NCI-H1694 (cell line): Measurements from ENCODE around the gene MBD5.
"Not testable (repeated sequence)": the region's sequence is repeated elsewhere in the genome, so short reads cannot be mapped to it uniquely, and the experiment has no call there.

Experiments used
- DNase-seq: peaks from one replicate; lab custom pipeline; 2025; lab: John Stamatoyannopoulos, UW

The MBD5 gene

DNA sequence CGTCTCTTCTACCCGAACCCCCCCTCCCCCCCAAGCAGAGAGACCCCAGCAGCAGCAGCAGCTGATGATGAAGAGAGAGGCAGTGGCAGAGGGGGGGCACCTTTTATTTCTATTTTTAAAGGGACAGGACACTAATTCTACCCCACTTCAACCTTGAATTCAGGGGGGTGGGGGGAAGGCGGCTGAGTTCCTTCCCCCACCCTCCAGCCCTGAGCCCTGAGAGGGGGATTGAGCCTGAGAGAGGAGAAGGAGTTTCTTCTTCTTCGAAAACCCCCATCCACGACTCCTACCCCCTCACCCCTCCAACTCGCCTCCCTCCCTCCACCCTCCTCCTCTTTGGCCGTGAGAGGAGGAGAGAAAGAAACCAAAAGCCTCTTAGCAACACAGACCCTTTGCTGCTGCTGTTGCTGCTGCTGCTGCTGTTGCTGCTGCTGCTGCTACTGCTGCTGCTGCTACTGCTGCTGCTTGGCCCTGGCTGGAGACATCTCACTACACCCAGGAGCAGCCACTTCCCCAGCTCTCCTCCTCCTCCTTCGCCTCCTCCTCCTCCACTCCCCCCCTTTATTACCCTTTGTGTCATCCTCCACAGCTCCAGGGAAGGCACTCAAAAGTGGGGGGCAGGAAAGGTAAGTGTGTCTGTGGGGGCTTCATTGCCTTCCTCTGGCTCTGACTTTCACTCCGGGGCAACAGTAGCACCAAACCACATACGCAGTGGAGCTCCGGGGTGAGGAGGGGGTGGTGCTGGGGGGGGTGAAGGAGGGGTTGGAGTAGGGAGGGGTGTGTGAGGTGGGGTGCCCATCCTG is at the start of gene MBD5:
TSS of gene MBD5 (plus strand) at position 33 of the 803 bp plus-strand sequence.
- no peak for DNase-seq

DNA sequence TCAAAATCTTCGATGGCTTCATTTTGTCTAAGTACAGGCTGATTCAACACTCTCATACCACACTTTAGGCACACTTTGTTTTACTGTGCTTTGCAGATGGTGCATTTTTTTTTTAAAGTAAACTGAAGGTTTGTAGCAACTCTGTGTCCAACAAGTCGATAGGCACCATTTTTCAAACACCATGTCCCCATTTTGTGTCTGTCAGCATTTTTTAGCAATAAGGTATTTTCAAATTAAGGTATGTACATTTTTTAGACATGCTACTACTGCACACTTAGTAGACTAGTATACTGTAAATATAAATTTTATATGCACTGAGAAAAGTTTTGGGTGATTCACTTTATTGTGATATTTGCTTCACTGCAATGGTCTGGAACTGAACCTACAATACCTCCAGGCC is 44.8 kb upstream of the MBD5 start:
- DNase-seq: no peak

DNA sequence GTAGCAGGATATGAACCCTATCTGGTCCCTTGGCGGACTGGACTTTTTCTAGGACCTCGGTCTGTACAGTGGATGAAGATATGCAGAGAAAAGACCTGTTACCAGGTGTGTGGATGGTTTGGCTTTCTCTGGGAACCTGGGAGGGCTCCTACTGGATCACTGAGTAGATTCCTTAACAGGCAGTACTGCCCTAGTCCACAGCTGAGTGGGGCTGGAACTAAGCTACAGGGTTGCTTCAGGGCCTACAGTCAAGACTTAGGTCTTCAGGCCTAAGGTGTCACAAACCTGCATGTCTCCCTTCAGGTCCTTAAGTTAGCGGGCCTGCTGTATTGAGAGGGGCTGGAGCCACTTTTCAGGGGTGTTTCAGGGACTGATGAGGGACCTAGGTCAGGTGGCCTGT is 43.2 kb upstream of the MBD5 start:
- DNase-seq: no peak

DNA sequence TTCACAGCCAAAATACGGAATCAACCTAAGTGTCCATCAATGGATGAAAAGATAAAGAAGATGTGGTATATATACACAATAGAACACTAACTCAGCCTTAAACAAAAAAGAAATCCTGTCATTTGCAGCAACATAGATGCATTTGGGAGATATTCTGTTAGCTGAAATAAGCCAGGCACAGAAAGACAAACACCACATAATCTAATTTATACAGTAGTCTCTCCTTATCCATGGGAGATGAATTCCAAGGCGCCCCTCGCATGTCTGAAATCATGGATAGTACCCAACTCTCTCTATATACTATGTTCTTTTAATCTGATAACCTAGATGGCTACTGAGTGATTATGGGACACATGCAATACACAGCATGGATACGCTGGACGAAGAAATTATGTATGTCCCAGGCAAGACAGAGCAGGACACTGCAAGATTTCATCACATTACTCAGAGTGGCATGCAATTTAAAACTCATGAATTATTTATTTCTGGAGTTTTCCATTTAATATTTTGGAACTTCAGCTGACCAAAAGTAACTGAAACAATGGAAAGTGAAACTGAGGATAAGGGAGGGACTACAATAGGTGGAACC is 39.9 kb upstream of the MBD5 start:
- no peak for DNase-seq

DNA sequence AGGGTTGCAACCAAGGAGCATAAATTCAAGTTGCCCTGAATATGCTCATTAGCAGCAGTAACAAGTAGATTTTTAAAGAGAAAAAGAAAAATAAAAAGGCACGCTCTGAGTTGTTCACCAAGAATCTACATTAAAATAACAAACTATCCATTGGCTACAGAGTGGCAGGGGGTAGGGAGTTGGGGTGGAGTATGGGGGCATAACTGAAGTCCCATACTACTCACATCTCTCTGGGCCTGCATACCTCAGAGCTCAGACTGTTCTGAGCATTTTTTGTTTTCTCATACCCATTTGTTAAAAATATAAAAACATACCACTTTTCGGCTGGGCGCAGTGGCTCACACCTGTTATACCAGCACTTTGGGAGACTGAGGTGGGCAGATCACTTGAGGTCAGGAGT is 31.8 kb upstream of the MBD5 start:
- no peak for DNase-seq

DNA sequence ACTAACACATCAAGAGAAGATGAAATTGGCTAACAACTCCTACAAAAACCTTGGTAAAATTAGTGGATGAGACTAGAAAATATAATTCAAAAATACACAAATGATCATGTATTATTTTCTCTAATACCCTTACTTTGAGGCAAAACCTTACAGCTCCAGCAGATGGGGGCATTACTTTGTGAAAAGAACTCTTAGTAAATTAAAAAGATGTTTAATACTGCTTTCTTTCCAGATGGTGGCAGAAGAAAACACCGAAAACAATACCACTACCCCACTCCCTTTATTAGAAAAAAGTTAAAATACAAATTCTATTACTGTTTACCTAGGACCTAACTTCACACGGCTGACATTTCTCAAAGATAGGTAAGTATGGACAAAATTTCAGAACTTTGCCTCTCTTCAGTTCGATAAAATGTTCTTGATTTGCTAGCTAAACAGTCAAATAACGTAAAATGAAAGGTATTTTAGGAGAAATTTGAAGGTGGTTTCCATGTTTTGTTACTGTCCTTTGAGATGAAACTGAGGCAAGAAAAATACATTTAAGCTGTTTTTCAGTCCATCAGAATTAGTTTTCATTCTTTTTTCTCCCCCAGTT is 31.0 kb upstream of the MBD5 start:
- DNase-seq: peak; percentile 32

DNA sequence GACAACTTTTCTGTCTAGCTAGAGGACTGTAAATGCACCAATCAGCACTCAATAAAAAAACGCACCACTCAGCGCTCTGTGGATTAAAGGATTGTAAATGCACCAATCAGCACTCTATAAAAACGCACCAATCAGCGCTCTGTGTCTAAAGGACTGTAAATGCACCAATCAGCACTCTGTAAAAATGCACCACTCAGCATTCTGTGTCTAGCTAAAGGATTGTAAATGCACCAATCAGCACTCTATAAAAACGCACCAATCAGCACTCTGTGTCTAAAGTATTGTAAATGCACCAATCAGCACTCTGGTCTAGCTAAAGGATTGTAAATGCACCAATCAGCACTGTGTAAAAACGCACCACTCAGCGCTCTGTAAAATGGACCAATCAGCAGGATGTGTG is 25.9 kb upstream of the MBD5 start:
- DNase-seq: not testable (repeated sequence)

DNA sequence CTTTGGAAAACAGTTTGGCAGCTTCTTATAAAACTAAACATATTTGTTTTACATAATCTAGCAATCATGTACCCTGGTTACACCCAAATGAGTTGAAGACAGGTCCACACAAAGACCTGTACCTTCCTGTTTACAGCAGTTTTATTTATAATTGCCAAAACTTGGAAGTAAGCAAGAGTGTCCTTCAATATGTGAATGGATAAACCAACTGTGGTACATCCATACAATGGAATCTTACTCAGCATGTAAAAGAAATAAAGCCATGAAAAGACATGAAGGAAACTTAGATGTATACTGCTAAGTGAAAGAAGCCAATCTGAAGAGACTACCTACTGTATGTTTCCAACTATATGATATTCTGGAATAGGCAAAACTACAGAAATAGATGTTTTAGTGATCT is 24.1 kb upstream of the MBD5 start:
- no peak for DNase-seq

DNA sequence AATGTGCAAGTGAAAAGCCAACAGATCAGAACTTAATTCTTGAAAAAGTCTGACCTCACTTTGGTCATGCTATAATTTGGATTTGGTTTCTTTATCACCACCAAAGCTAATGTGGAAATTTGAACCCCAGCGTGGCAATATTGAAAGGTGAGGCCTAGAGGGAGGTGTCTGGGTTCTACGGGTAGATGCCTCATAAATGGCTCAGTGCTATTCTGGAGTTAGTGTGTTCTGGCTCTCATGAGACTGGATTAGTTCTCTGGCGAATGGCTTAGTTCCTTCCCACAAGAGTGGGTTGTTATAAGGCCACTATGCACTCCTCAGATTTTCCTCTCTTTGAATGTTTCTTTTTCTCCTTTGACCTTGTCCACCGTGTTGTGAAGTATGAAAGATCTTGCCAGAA is 22.7 kb upstream of the MBD5 start:
- no peak for DNase-seq

DNA sequence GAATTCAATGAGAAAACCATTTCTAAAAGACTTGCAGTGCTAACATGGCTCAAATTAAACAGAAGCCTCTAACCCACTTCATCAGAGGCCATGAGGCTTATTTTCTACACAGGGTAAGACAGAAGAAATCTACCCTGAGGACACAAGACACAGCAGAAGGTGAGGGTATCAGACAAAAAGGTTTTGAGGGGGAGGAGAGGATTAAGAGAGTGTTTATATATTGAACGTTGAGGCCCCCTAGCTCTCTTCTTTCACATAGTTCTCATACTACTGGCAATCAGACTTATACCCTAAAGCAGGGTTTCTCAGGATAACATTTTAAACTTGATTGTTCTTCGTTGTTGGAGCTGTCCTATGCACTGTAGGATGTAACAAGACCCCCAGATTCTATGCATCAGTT is 21.8 kb upstream of the MBD5 start:
- no peak for DNase-seq

DNA sequence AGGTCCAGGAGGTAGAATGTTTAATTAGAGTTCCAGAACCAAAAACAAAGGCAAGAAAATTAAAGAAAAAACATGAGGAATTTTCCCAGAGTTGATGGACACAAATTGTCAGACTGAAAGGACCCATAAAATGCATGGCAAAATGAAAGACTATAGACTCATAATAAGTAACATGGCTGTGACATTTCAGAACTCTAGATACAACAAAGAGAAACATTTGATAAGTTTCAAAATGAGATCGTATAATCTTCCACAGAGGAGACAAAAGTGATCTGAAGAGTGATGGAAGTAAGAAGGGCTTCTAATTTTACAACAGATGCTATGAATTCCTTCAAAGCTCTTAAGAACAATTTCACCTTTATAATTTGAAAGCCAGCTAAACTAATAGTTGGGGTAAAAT is 20.8 kb upstream of the MBD5 start:
- no peak for DNase-seq

DNA sequence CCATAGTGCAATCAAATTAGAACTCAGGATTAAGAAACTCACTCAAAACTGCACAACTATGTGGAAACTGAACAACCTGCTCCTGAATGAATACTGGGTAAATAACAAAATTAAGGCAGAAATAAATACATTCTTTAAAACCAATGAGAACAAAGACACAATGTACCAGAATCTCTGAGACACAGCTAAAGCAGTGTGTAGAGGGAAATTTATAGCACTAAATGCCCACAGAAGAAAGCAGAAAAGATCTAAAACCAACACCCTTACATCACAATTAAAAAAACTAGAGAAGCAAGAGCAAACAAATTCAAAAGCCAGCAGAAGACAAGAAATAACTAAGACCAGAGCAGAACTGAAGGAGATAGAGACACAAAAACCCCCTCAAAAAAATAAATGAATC is 18.5 kb upstream of the MBD5 start:
- DNase-seq: not testable (repeated sequence)

DNA sequence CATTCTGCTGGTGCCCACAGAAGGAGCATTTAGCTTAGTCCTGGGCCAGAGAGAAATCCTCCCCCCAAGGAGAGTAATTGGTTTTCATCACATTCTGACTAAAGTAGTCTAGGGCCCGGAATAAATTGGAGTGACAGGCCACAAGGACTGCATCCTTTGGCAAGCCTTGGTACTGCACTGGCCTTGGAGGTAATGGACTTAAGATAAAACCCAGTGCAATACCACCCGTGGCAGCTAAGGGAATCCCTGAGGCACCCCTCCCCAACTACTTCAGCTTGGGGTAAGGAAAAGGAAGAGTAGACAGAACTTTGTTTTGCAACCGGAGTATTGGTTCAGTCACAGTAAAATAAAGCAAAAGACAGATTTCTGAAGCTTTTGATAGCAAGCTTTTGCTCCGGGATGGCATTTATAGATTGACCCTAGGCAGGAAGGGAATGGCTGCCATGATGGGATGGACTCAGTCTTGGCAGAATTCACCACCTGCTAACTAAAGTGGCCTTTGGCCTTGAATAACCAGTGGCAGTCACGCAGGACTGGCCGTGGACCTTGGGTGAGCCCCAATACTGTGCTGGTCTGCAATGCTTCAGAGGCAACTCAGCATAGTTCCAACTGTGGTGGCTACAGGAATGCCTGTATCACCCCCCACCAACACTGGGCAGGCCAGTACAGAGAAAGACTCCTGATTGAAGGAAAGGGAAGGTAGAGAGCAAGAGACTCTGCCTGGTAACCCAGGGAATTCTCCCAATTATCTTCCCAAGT is 14.5 kb upstream of the MBD5 start:
- DNase-seq: no peak

DNA sequence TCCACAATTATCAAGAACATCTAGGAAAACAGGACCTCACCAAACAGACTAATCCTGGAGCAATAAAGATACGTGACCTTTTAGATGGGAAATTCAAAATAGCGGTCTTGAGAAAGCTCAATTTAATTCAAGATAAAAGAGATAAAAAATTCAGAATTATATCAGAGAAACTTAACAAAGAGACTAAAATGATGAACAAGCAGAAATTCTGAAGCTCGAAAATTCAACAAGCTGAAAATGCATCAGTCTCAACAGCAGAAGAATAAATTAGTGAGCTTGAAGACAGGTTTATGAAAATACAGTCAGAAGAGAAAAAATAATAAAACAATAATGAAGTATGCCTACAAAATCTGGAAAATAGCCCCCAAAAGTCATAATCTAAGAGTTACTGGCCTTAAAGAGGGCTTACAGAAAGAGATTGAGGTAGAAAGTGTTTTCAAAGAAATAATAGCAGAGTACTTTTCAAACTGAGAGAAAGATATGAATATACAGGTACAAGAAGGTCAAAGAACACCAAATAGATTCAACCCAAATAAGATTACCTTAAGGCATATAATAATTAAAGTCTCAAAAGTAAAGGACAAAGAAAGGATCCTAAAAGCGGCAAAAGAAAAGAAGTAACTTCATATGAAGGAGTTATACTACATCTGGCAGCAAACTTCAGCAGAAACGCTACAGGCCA is 13.5 kb upstream of the MBD5 start:
- DNase-seq: no peak

DNA sequence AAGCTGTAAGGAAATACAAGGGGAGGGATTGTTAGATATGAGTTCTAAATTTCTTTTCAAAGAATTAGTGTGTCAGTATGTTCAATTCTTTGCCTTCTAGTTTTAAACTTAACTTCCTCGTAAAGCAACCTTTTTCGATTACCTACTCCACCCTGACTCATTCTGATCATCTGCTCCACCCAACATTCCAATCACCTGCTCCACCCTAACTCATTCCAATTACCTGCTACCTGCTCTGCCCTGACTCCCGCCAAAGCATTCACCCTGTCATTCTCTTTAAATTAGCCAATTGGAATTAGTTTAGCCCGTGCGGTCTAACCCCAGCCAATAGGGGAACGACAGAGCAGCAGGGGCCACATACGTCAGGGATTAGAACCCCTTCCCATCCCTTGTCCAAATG is 12.5 kb upstream of the MBD5 start:
- DNase-seq: not testable (repeated sequence)

DNA sequence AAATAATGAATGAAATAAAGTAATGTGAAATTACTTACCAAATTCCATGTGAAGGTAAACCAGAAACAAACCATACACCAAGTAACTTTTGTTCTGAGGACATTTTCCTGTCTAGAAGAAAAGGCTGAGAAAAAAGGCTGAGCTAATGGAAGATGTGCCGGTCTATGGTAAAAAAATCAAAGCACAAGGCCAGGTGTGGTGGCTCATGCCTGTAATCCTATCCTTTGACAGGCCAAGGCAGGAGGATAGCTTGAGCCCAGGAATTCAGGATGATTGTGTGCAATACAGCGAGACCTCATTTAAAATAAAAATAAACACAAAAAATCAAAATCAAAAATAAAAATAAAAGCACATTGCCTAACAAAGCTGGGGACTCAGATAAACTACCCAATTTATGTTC is 7.0 kb upstream of the MBD5 start:
- DNase-seq: no peak

DNA sequence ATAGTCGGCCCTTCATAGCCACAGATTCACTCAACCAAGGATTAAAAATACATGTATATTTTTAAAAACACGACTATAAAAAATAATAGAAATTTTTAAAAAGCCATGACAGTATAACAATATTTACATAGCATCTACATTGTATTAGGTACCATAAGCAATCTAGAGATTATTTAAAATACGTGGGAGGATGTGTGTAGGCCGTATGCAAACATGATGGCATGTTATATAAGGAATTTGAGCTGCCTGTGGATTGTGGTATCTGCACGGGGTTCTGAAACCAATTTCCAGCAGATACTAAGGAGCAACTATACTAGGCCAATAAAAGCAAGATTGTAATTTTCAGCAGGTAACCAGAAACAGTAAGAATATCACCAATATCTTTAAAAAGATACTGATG is 6.3 kb upstream of the MBD5 start:
- DNase-seq: no peak

DNA sequence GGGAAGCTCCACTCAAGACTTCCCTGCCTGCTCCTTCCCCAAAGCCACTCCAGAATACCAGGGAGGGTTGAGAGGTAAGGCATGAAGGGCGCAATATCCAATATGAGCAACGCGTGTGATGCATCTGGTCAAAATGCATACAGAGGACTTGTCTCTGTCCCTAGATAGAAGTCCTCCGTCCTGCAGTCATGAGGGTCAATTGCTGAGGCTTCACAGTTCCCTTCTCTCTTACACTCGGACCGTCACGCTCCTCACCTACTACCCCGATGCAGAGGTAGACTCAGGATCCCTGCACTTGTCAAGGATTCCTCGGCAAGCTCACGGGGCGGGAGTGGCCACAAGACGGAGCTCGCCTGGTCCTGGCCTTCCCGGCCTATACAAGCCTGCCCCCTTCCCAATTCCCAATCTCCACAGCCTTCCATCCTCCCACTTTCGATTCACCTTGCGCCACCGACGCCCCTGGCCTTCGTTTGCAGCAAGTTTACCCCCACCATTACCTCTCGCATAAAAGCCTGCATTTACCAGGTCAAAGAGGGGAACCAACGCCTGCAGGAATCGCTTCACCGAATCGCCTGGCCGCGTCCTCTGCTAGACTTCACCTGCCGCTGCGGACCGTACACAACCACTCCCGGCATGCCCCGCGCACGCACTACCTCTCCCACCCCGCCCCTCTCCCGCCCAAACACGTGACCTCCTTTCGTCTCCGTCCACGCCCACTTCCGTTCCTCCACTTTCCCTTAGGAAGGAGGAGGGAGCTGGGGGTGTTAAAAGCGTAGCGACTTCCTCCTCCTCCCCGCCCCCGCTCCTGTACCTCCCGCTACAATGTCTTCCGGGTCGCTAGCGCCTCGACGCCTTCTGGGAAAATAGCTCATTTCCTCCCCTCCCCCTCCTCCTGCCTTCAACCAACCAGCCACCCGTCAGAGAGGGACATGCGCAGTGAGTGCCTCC is 506 bp upstream of the MBD5 start, which contains the start of gene ORC4:
TSS of gene ORC4 (minus strand) at position 627 of the 948 bp plus-strand sequence. CDS start 44,779 bp downstream, outside the sequence.
- DNase-seq: peak; percentile 99

DNA sequence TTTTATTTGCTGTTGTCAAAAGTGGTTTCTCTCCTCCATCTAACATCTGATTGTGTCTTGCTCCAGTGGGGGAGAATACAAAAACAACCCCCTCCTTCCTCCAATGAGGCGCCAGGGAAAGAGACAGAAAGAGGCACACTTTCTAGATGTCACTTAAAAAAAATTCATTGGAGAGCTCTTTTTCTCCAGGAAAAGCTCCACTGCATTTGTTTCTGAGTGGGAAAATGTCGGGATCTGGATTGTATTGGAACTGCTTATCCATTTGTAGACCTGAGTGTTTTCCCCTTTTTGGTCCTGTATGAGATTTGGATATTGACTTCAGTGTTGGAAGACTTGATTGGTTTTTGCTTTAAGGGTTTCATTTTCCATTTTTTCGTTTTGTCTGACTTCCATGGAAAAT is 995 bp downstream of the MBD5 start:
- no peak for DNase-seq

DNA sequence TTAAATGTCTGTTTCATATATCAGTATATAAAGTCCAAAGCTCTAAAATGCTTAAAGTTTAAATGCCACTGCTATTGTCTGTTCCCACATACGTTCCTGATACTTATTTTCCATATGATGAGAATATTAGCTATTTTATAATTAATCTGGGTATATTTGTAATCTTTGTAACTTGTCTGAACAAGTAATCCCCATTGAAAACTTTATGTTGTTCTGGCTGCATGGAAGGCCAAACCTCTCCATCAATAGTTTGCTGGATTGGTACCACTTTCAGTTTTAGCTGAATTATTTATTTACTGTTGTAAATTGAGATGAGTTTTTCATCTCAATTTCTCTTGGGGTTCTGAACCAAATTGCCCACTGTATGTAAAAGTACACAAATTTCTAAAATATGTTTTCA is 1.5 kb downstream of the MBD5 start:
- no peak for DNase-seq

DNA sequence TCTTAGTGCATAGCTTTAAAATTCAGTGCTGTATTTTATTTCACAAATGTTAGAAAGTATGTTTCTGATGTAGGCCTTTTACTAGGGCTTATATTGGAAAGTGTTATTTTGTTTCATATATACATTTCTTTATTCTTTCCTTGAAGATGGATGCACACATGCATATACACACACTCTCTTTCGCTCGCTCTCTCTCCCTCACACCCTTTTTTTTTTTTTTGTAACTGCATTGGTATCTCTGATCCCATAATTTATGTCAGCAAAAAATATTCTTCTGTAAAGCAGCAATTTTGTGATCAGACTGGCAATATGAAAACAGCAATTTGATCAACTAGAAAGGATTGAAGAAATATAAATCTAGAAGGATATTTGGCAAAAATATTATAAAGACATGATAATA is 2.0 kb downstream of the MBD5 start:
- no peak for DNase-seq
